ENCODE measurements around the gene DCP1B. TPM values are rescaled to one million over a fixed set of nuclear protein-coding genes. Genes with fewer than 3 reads are reported as not detected.

The DCP1B gene
- total RNA-seq, 1 donor from 2014 or later = 23.3 TPM

DNA sequence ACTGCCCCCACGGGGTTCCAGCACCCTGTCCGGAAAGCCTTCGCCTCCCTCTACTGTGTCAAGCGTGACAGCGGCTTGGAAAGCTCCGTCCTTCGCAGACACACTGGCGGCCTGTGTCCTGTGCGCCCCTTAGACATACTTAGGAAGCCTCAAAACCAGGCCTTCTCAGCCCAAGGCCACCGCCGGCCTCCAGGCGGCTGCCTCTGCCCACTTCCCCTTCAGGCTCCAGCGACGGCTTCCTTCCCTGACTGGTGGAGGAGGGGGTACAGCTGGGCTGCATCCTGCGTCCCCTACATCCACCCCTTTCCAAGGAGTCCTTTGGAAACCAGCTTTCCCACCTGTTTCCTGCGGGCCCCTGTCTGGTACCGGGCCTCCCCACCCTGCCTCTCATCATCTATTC is 83.3 kb downstream of the DCP1B start:
- intact Hi-C loops (cut with DNase I) = no loop called here
- TF ChIP-seq, protein P1, sequence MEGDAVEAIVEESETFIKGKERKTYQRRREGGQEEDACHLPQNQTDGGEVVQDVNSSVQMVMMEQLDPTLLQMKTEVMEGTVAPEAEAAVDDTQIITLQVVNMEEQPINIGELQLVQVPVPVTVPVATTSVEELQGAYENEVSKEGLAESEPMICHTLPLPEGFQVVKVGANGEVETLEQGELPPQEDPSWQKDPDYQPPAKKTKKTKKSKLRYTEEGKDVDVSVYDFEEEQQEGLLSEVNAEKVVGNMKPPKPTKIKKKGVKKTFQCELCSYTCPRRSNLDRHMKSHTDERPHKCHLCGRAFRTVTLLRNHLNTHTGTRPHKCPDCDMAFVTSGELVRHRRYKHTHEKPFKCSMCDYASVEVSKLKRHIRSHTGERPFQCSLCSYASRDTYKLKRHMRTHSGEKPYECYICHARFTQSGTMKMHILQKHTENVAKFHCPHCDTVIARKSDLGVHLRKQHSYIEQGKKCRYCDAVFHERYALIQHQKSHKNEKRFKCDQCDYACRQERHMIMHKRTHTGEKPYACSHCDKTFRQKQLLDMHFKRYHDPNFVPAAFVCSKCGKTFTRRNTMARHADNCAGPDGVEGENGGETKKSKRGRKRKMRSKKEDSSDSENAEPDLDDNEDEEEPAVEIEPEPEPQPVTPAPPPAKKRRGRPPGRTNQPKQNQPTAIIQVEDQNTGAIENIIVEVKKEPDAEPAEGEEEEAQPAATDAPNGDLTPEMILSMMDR (IDR thresholded peaks at IDR 0.05) = no peak
- Histone ChIP-seq H3K36me3 (no peaks in the 10 kb centered on the region), H3K4me3 (no peak overlapping the region), H3K27me3 (no peaks in the 10 kb centered on the region), H3K27ac (no peak overlapping the region), H3K9me3 (no peaks in the 10 kb centered on the region), H3K4me1 (peaks cover 7 to 21% of the 10 kb centered on the region in 2 donors)
- peak in 1 of 2 donors; percentile 65 for DNase-seq (ENCODE audit: low spot score in 2 of 2)

DNA sequence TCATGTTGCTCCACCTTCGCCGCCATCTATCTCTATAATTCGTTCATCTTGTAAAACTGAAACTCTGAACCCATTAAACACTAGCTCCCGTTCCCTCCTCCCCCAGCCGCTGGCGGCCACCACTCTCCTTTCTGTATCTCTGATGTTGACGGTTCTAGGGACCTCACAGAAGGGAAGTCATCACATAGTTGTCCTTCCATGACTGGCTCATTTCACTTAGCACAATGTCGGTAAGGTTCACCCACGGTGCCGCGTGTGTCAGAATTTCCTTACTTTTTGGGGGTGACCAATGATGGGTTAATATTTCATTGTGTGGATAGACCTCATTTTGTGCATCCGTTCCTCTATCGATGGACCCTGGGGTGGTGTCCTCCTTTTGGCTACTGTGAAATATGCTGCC is 83.8 kb downstream of the DCP1B start:
- Histone ChIP-seq H3K27me3 (no peaks in the 10 kb centered on the region), H3K4me1 (peaks cover 6 to 17% of the 10 kb centered on the region in 2 donors), H3K9me3 (no peaks in the 10 kb centered on the region), H3K27ac (no peak overlapping the region), H3K4me3 (no peak overlapping the region), H3K36me3 (no peaks in the 10 kb centered on the region)
- TF ChIP-seq, protein P1 (IDR thresholded peaks at IDR 0.05) = no peak
- intact Hi-C loops (cut with DNase I) = no loop called here
- DNase-seq (ENCODE audit: low spot score in 2 of 2) = no peak

DNA sequence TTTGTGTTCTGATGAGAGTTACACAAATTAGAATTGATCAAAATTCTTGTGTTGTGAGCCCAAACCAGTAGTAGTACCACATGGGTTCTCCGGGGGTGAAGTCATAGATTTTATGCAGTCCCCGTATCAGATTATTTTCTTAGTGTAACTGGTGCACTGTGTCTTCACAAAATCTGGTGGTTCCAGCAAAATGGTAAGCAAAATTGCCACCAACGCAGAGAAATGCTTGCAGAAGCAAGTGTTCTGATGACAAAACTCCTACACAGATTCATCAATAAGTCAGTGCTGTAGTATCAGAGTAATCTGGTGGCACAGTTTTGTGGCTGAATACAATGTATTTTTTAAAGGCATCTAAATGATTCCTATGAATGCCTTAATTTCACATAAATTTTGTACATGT is 84.5 kb downstream of the DCP1B start:
- intact Hi-C loops (cut with DNase I) = no loop called here
- Histone ChIP-seq H3K4me3 (no peak overlapping the region), H3K27me3 (no peaks in the 10 kb centered on the region), H3K36me3 (no peaks in the 10 kb centered on the region), H3K27ac (no peak overlapping the region), H3K9me3 (no peaks in the 10 kb centered on the region), H3K4me1 (peaks cover 0 to 10% of the 10 kb centered on the region in 2 donors)
- TF ChIP-seq, protein P1 (IDR thresholded peaks at IDR 0.05) = no peak
- DNase-seq (ENCODE audit: low spot score in 2 of 2) = no peak

DNA sequence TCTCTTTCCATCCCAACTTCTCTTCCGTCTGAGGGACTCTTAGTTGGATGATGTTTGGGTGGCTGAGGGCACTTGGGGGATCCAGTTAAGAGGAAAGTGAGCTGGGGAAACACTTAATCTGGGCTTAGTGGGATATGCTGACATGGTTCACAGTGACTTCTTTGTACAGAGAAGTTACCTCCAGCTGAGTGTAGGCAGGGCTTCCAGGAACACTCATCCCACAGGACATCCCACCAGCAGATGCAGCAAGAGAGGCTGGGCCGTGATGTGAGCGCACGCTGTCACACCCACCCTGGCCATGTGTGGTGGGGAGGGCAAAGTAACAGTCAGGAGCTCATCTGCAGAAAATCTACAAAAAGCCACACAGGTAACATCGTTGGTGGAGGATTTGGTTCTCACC is 85.0 kb downstream of the DCP1B start:
- H3K36me3 ChIP-seq = no peaks in the 10 kb centered on the region
- TF ChIP-seq, protein P1 (IDR thresholded peaks at IDR 0.05) = no peak
- no peaks in the 10 kb centered on the region for H3K27me3 ChIP-seq
- H3K9me3 ChIP-seq = no peaks in the 10 kb centered on the region
- no peak overlapping the region for H3K4me3 ChIP-seq
- DNase-seq (ENCODE audit: low spot score in 2 of 2) = peak in 1 of 2 donors; percentile 34
- no peak overlapping the region for H3K27ac ChIP-seq
- peaks cover 0 to 5% of the 10 kb centered on the region in 2 donors for H3K4me1 ChIP-seq
- intact Hi-C loops (cut with DNase I) = no loop called here

DNA sequence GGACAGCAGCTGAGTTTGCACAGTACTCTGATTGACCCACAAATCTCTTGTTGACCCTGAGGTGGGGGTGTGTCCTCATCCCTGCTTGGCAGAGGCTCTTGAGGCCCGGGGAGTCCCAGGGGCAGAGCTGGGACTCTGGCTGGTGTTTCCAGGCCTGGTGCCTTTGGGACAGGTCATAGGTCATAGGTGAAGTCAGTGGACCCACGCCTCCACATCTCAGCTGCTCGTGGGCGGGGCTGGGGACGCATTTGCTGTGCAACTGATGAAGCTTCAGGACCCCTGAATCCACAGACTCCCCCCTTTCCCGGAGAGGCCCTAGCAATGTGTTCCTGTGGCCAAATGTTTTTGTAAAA is 85.4 kb downstream of the DCP1B start:
- H3K4me3 ChIP-seq = peak overlapping the region in 1 of 2 donors; percentile 39
- intact Hi-C loops (cut with DNase I) = no loop called here
- H3K27me3 ChIP-seq = no peaks in the 10 kb centered on the region
- no peaks in the 10 kb centered on the region for H3K36me3 ChIP-seq
- peak overlapping the region in 1 of 2 donors; percentile 40 for H3K27ac ChIP-seq
- TF ChIP-seq, protein P1 (IDR thresholded peaks at IDR 0.05) = no peak
- DNase-seq (ENCODE audit: low spot score in 2 of 2) = peak in 1 of 2 donors; percentile 58
- H3K9me3 ChIP-seq = no peaks in the 10 kb centered on the region
- H3K4me1 ChIP-seq = peaks cover 0 to 5% of the 10 kb centered on the region in 2 donors

Data from ascending aorta (tissue), 2 donors.